ENCODE data around the gene APOO. TPM values are rescaled to one million over a fixed set of nuclear protein-coding genes. Genes with fewer than 3 reads are reported as not detected.

APOO gene
- total RNA-seq, 2 donors from 2014 or later: 16.6 to 24.4 TPM

GRCh38 chrX:23930894-23931604, 23.3 kb upstream of the APOO start:
- Mint-ChIP-seq H3K27ac (peak overlapping the region; percentile 94), H3K4me3 (peak overlapping the region; percentile 28 to 61), H3K27me3 (ENCODE audit: low read depth) (peaks cover 5% of the 10 kb centered on the region), H3K36me3 (ENCODE audit: insufficient read depth in 2 of 2) (no peaks in the 10 kb centered on the region), H3K9me3 (no peaks in the 10 kb centered on the region), H3K4me1 (ENCODE audit: low read depth) (peaks cover 21% of the 10 kb centered on the region)
- DNase-seq (no peak), ATAC-seq (replicated peaks in 1 of 2) (peak in 1 of 2 donors; percentile 61)

DNA sequence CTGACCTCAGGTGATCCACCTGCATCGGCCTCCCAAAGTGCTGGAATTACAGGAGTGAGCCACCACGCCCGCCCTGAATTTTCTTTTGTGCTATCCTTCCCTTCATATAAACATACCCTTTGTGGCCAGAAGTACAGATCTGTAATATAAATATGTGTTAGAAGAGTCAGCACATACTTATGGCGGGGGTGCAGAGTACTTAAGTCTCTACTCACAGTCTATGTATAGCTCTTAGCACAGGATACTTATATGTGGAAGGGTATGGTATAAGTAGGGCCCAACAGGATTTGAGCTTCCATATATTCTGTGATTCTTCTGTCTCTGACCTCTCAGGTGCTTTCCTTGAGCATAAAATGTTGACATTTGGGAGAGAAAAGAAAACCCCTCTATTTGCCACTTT, 18.3 kb upstream of the APOO start:
- peaks cover 5% of the 10 kb centered on the region for H3K27me3 Mint-ChIP-seq (ENCODE audit: low read depth)

GRCh38 chrX:23919706-23920320, 12.1 kb upstream of the APOO start:
- Mint-ChIP-seq H3K4me1 (ENCODE audit: low read depth) (no peaks in the 10 kb centered on the region), H3K36me3 (ENCODE audit: insufficient read depth in 2 of 2) (no peaks in the 10 kb centered on the region), H3K27me3 (ENCODE audit: low read depth) (peaks cover 16% of the 10 kb centered on the region), H3K27ac (no peak overlapping the region), H3K9me3 (peaks cover 0 to 1% of the 10 kb centered on the region in 2 donors), H3K4me3 (no peak overlapping the region)
- DNase-seq (no peak), ATAC-seq (replicated peaks in 1 of 2) (no peak)

More for the DNA sequence above, 18.3 kb upstream of the APOO start:
- Mint-ChIP-seq H3K4me3 (no peak overlapping the region), H3K9me3 (no peaks in the 10 kb centered on the region), H3K4me1 (ENCODE audit: low read depth) (peaks cover 2% of the 10 kb centered on the region), H3K36me3 (ENCODE audit: insufficient read depth in 2 of 2) (no peaks in the 10 kb centered on the region), H3K27ac (no peak overlapping the region)
- ATAC-seq (replicated peaks in 1 of 2) (no peak), DNase-seq (no peak)

DNA sequence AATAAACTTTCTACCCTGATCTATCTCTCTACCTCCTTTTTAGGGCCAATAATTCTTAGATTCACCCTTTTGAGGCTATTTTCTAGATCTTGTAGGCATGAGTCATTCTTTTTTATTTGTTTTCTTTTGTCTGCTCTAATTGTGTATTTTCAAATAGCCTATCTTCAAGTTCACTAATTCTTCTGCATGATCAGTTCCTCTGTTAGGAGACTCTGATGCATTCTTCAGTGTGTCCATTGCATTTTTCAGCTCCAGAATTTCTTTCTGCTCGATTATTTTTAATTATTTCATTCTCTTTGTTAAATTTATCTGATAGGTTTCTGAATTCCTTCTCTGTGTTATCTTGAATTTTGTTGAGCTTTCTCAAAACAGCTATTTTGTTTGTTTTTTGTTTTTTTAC, 11.4 kb upstream of the APOO start:
- no peaks in the 10 kb centered on the region for H3K4me1 Mint-ChIP-seq (ENCODE audit: low read depth)
- no peak overlapping the region for H3K27ac Mint-ChIP-seq
- peaks cover 0 to 1% of the 10 kb centered on the region in 2 donors for H3K9me3 Mint-ChIP-seq
- ATAC-seq (replicated peaks in 1 of 2) (no peak), DNase-seq (no peak)
- peaks cover 16% of the 10 kb centered on the region for H3K27me3 Mint-ChIP-seq (ENCODE audit: low read depth)
- H3K36me3 Mint-ChIP-seq (ENCODE audit: insufficient read depth in 2 of 2): no peaks in the 10 kb centered on the region
- no peak overlapping the region for H3K4me3 Mint-ChIP-seq

GRCh38 chrX:23911126-23911835, 3.5 kb upstream of the APOO start:
- Mint-ChIP-seq H3K4me3 (no peak overlapping the region), H3K4me1 (ENCODE audit: low read depth) (peaks cover 8% of the 10 kb centered on the region), H3K27ac (no peak overlapping the region), H3K9me3 (no peaks in the 10 kb centered on the region), H3K36me3 (ENCODE audit: insufficient read depth in 2 of 2) (no peaks in the 10 kb centered on the region), H3K27me3 (ENCODE audit: low read depth) (peaks cover 6% of the 10 kb centered on the region)
- DNase-seq (no peak), ATAC-seq (replicated peaks in 1 of 2) (no peak)

- ATAC-seq (replicated peaks in 1 of 2) (no peak), DNase-seq (no peak)
- Mint-ChIP-seq H3K36me3 (ENCODE audit: insufficient read depth in 2 of 2) (no peaks in the 10 kb centered on the region), H3K4me1 (ENCODE audit: low read depth) (peaks cover 12% of the 10 kb centered on the region), H3K4me3 (peak overlapping the region; percentile 80), H3K9me3 (no peaks in the 10 kb centered on the region), H3K27me3 (ENCODE audit: low read depth) (peaks cover 6% of the 10 kb centered on the region), H3K27ac (peak overlapping the region; percentile 88)
Measured at GRCh38 chrX:23908219-23909004, 674 bp upstream of the APOO start.

DNA sequence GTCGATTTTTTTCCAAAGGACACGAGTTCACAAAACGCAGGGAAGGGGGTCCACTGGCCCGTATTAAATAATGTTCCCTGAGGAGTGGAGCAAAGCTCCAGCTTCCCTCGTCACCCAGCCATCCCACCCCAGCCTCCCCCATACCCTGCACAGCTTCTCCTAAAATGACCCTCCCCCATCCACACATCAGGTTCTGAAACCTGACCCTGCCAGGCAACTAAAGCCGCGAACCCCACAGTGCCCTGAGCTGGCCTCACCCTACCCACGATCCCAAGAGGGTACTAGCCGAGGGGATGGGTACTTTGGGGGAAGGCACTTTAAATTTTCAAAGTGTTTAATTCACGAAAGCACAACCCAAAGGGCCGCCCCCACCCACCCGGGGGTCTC, 634 bp downstream of the APOO start:
- DNase-seq: no peak
- H3K36me3 Mint-ChIP-seq (ENCODE audit: insufficient read depth in 2 of 2): no peaks in the 10 kb centered on the region
- H3K27ac Mint-ChIP-seq: peak overlapping the region; percentile 75
- no peaks in the 10 kb centered on the region for H3K9me3 Mint-ChIP-seq
- H3K27me3 Mint-ChIP-seq (ENCODE audit: low read depth): peaks cover 6% of the 10 kb centered on the region
- no peak for ATAC-seq (replicated peaks in 1 of 2)
- peak overlapping the region; percentile 80 for H3K4me3 Mint-ChIP-seq
- H3K4me1 Mint-ChIP-seq (ENCODE audit: low read depth): peaks cover 12% of the 10 kb centered on the region

DNA sequence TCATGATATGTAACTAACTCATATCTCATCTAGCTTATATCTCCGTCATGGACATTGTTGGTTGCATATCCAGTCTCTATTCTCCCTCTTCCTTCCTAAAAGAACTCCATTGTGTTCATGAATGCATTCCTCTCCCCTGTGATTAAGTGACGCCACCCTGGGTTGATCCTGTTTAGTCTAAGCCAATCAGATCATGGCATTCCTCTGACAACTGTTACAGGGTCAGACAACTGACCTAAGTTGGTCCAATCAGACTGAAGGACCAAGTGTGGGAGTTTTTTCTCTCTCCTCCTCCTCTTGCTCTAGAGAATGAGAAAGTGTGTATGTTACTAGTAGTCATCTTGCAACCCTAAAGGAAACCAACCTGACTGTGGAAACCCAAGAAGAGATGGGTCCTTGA, 3.6 kb downstream of the APOO start:
- DNase-seq: no peak
- H3K27me3 Mint-ChIP-seq (ENCODE audit: low read depth): peaks cover 6% of the 10 kb centered on the region
- ATAC-seq (replicated peaks in 1 of 2): no peak
- H3K36me3 Mint-ChIP-seq (ENCODE audit: insufficient read depth in 2 of 2): no peaks in the 10 kb centered on the region
- H3K4me3 Mint-ChIP-seq: no peak overlapping the region
- no peak overlapping the region for H3K27ac Mint-ChIP-seq
- no peaks in the 10 kb centered on the region for H3K9me3 Mint-ChIP-seq
- H3K4me1 Mint-ChIP-seq (ENCODE audit: low read depth): peaks cover 18% of the 10 kb centered on the region

GRCh38 chrX:23902419-23902818, 5.3 kb downstream of the APOO start:
- peaks cover 10% of the 10 kb centered on the region for H3K4me1 Mint-ChIP-seq (ENCODE audit: low read depth)
- DNase-seq (no peak), ATAC-seq (replicated peaks in 1 of 2) (peak in 1 of 2 donors; percentile 20)
- no peak overlapping the region for H3K4me3 Mint-ChIP-seq
- no peak overlapping the region for H3K27ac Mint-ChIP-seq
- peaks cover 8% of the 10 kb centered on the region for H3K27me3 Mint-ChIP-seq (ENCODE audit: low read depth)
- no peaks in the 10 kb centered on the region for H3K9me3 Mint-ChIP-seq
- no peaks in the 10 kb centered on the region for H3K36me3 Mint-ChIP-seq (ENCODE audit: insufficient read depth in 2 of 2)

GRCh38 chrX:23901805-23902204, 5.9 kb downstream of the APOO start:
- Mint-ChIP-seq H3K4me3 (no peak overlapping the region), H3K36me3 (ENCODE audit: insufficient read depth in 2 of 2) (no peaks in the 10 kb centered on the region), H3K27me3 (ENCODE audit: low read depth) (peaks cover 8% of the 10 kb centered on the region), H3K4me1 (ENCODE audit: low read depth) (peaks cover 10% of the 10 kb centered on the region), H3K27ac (no peak overlapping the region), H3K9me3 (no peaks in the 10 kb centered on the region)
- DNase-seq: peak; percentile 30 to 34
- peak; percentile 74 to 83 for ATAC-seq (replicated peaks in 1 of 2)

GRCh38 chrX:23901060-23901459, 6.7 kb downstream of the APOO start:
- peaks cover 8% of the 10 kb centered on the region for H3K27me3 Mint-ChIP-seq (ENCODE audit: low read depth)
- ATAC-seq (replicated peaks in 1 of 2) (peak; percentile 62 to 79), DNase-seq (no peak)

DNA sequence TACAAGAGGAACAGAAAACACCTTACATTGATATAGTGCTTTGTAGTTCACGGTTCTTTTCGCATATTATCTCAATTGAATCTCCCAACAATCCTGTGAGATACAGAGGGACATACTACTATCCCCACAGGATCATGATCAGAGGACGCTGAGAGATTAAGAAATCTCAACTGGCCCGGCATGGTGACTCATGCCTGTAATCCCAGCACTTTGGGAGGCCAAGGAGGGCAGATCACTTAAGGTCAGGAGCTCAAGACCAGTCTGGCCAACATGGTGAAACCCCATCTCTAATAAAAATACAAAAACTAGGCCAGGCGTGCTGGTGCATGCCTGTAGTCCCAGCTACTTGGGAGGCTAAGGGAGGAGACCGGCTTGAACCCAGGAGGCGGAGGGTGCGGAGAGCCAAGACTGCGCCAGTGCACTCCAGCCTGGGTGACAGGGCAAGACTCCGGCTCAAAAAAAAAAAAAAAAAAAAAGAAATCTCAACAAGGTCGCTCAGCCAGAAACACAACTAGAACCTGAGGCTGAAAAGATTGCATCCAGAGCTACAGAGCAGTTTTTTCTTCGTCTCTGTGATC, 7.4 kb downstream of the APOO start:
- Mint-ChIP-seq H3K9me3 (no peaks in the 10 kb centered on the region), H3K36me3 (ENCODE audit: insufficient read depth in 2 of 2) (no peaks in the 10 kb centered on the region), H3K27ac (no peak overlapping the region), H3K4me3 (no peak overlapping the region), H3K27me3 (ENCODE audit: low read depth) (peaks cover 10% of the 10 kb centered on the region), H3K4me1 (ENCODE audit: low read depth) (peaks cover 6% of the 10 kb centered on the region)
- DNase-seq (no peak), ATAC-seq (replicated peaks in 1 of 2) (no peak)

More at GRCh38 chrX:23901060-23901459, 6.7 kb downstream of the APOO start:
- no peaks in the 10 kb centered on the region for H3K9me3 Mint-ChIP-seq
- no peak overlapping the region for H3K4me3 Mint-ChIP-seq
- no peak overlapping the region for H3K27ac Mint-ChIP-seq
- H3K36me3 Mint-ChIP-seq (ENCODE audit: insufficient read depth in 2 of 2): no peaks in the 10 kb centered on the region
- H3K4me1 Mint-ChIP-seq (ENCODE audit: low read depth): peaks cover 10% of the 10 kb centered on the region
